Activated CD4-positive, alpha-beta T cell treated with anti-CD3 and anti-CD28 coated beads for 24 hours (primary cell): ENCODE data around the gene COP1.

Experiments
- DNase-seq, 2 donors: peaks; one replicate each; pipeline ENCODE4 v3.0.0-alpha.2; 2020; ENCODE audit warnings: low read depth in 2 of 2

Gene COP1

GRCh38 chr1:175895966-175896365 lies 311.1 kb downstream of the COP1 start:
- no peak for DNase-seq
